NCI-H2196 treated with DMSO at 0.1 percent for 48 hours (cell line): ENCODE data around the gene KRT17.
"Not testable (repeated sequence)": the region's sequence is repeated elsewhere in the genome, so short reads cannot be mapped to it uniquely, and the experiment has no call there.

Experiments
- DNase-seq: peaks from one replicate; lab custom pipeline; 2025; ENCODE audit not compliant: unreplicated experiment; lab: John Stamatoyannopoulos, UW

KRT17 gene

DNA sequence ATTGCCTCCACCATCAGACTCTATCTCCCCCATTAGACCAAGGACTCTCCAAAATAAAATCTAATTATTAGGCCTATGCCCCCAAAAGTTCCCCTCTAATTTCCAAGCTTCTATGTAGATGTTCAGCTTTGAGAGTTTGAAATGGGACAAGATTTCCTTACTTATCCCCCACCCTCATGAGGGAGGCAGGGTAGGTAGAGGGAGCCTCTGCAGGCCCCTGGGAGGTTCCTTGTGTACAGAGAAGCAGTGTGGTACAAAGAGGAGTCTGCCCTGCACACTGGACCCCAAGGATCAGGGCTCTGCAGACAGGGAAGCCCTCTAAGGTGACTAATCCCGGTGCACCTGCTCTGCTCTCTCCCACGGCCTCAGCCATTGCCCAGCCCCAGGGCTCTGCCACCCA is 2.5 kb downstream of the KRT17 start:
- no peak for DNase-seq

DNA sequence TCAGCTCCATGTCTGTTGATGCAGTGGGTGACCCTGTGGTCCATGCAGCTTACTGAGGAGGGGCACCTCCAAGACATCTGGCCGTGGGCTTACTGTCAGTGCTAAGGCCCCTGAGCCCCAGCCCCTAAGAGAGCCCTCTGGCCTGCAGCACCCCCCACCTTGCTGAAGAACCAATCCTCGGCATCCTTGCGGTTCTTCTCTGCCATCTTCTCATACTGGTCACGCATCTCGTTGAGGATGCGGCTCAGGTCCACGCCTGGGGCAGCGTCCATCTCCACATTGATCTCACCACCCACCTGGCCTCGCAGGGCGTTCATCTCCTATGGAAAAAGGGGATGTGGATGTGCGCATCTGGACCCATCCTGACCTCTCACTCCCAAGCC is 2.9 kb downstream of the KRT17 start:
- not testable (repeated sequence) for DNase-seq

DNA sequence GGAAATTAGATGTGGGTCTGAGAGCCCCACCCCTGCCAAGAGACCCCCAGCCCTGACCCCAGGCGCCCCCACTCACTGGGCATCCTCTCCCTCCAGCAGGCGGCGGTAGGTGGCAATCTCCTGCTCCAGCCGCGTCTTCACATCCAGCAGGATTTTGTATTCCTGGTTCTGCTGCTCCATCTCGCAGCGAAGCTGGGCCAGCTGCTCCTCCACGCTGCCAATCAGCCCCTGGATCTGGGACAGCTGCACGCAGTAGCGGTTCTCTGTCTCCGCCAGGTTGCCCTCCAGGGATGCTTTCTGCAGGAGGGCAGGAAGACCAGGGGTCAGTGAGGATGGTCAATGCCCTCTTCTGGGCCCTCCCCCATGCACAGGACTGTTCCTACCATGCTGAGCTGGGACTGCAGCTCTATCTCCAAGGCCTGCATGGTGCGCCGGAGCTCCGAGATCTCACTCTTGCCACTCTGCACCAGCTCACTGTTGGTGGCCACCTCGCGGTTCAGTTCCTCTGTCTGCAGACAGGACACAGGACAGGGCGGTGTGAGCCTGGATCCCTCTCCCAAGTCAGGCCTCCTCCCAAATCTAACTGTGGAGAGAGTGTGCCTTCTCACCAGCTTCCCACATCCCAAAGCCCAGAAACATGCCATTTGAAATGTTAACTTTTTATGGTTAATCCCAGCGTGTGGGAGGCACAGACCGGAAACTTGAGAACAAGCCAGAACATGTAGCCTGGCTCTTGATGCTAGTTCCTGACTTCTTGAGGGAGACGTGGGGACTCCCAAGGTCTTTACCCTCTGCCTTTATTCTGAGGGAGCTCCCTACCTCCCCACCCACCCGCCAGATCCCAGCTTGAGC is 3.6 kb downstream of the KRT17 start:
- no peak for DNase-seq

DNA sequence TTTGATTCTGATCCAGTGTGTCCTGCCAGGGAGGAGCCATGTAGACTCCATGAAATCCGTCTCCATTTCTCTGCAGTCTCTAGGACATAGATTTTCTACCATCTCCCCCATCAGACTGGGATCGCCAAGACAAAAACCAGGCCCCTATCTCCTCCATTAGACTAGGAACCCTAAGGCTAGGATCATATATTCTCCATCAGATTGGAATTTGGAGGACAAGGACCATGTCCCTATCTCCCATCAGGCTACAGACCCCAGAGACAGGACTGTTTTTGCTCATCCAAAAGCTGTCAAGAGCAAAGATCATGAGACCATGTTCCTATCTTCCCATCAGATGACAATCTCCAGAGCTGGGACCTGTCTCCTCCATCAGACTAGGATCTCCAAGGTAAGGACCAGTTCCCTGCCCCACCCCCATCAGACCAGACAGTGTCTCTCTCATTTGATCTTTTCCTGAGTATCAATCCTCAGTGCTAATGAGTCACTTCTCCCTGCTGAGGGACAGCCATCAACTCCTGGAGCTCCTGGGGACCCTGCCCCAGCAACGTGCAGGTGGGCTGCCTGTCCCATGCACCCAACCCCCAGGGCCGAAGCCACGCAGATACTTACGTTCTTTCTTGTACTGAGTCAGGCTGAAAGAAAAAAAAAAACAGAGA is 4.3 kb downstream of the KRT17 start:
- DNase-seq, result not testable (repeated sequence)

DNA sequence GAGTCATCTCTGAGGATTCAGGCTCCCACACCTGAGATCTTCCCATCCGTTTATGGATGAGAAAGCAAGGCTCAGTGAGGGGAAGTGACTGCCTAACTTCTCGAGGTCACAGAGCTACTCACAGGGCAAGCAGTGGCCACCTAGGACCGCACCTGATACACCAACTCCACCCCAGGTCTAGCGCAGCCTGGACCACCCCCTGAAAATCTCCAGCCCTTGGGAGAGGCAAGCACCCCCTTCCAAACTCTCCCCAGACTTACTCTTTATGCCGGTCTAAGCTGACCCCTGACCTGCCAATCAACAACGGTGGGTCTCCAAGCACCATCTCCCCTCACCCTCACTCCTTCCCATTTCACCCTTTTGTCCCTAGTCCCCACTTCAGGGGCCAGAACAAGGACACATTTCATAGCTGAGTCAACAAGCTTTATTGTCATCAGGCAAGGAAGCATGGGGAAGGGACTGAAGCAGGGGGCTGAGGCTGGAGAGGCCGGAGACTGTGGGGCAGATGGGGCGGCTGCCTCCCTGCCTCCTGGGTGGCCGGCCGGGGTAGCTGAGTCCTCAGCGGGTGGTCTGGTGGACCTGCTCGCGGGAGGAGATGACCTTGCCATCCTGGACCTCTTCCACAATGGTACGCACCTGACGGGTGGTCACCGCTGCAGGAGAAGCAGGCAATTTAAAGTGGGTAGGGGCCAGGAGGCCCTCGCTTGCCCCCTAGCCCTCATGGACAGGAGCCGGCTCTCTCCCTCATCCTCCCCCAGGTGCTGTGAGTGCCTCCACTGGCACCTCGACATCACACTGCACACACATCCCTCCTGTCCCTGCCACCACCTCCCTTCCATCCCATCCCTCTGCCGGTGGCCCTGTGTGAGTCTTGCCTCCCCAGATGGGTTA is 5.1 kb downstream of the KRT17 start:
- DNase-seq, result no peak

DNA sequence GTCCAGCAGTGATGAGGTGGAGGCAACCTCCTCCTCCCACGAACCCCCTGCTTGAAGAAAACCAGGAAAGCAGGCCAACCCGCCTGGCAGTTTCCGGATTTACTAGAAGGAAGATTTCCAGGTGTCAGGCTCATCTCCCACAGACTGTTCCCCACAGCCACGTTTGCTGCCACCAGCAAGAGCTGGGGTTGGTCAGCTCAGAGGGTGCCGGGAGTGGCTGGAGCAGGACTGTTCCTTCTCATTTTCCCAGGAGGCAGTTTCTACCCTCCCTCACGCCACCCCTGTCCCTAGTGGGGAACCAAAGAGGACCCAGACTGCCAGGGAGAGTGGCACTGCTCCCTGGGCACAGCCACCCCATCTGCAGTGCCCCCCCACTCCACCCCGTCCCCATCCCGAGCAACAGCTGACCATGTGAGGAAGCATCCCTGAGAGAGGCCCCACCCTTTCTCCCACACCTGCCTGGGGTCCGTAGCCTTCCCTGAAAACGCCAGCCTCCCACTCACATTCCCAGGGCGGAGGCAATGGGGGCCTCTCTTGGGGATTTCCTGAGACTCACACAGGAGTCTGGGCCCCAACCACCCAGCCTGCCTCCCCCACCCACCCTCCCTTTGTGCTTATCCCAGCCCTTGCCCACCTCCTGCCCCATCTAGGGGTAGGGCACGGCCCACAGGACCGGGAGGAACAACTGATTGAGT is 5.9 kb downstream of the KRT17 start:
- DNase-seq, result no peak

DNA sequence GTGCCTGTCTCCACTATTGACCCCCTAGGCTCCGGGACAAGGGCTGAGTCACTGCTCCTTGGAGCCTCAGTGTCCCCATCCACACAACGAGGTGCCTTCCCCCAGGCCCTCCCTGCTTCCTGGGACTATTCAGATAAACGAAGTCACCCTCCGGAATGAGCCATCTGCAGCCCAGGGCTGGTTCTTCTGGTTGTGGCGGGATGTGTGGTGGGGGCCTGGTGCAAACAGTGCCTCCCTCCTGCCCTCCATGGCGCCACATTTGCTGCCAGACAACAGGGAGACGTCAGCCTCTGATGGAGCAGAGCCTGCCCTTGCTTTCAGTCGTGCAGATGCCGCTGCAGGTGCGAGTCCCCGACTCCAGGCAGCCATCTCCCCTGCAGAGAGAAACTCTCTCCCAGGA is 6.7 kb downstream of the KRT17 start:
- no peak for DNase-seq

DNA sequence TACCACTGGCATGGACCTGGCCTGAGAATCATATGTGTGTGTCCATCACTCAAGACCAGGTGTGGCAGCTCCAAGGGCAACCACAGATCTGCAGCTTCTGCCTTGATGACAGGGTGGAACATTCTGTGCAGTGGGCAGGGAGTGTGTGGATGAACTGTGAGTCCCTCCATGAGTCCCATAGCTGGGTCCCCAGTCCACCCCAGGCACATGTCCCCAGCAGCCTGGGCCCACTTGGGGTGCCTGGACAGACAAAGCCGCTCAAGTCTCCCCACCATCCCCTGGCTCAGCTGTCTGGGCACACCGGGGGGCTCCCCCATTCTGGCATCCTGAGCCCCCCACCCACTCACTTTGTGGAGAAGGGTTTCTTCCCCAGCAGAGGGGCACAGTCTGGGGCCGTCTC is 7.2 kb downstream of the KRT17 start:
- DNase-seq, result no peak

DNA sequence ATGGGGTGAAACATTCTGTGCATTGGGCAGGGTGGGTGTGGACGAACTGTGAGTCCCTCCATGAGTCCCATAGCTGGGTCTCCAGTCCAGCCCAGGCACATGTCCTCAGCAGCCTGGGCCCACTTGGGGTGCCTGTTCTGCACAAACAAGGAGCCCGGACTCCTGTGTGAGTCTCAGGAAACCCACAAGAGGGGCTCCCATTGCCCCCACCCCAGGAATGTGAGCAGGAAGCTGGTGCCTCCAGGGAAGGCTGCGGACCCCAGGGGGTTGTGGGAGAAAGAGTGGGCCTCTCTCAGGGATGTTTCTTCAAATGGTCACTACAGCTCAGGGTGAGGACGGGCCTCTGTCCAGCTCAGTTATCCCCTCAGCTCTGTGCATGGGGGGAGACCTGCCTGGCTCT is 7.9 kb downstream of the KRT17 start:
- not testable (repeated sequence) for DNase-seq

DNA sequence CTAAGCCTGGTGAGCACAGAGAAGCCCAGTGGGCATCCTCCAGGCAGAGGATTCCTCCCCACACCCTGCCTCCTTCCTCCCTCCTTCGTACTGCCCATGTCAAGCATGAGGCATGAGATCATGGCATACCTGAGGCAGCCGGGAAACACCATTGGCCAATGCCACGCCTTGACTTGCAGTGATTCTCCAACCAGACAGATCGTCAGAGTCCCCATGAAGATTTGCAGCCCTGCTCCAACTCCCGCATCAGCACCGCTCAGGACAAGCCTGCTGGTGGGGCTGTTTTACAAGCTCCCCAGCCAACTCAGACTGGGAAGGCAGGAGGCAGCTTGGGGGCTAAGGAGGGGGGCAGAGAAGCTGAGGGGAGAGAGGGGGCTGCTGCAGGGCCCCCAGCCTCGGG is 8.9 kb downstream of the KRT17 start:
- DNase-seq, result peak; percentile 24

DNA sequence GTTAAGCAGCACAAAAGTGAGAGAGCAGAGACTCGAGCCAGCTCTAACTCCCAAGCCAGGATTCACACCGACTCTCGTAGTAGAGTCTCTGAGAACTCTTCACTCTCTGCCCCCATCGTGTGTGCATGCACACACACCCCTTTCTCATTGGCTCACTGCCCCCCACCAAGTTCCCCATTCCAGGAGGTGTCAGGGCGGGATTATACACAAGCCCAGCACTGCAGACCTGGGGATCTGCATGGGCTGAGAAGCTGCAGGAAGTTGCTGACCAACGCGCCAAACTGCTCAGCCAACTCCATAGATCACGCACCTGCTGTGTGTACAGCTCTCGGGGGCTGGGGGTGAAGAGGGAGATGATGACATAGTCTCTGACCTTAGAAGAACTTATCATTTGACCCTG is 9.6 kb downstream of the KRT17 start:
- DNase-seq, result not testable (repeated sequence)

DNA sequence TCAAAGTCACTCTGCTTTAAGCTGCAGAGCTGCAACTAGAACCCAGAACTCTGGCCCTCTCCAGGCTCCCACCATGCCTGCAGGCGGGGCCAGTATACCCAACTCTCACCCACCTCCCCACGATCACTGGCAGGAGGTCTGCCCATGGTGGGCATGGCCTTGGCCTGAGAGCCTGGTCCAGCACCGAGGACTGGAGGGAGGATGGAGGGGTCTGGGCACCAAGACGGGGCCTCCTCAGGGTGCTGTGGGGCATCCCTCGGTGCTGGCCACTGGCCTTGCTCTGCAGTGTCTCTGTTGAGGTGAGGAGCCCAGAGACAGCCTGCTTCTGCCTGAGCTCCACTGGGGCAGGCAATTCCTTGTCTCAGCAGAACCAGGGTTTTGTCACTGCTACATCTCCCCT is 10.3 kb downstream of the KRT17 start:
- DNase-seq, result no peak

DNA sequence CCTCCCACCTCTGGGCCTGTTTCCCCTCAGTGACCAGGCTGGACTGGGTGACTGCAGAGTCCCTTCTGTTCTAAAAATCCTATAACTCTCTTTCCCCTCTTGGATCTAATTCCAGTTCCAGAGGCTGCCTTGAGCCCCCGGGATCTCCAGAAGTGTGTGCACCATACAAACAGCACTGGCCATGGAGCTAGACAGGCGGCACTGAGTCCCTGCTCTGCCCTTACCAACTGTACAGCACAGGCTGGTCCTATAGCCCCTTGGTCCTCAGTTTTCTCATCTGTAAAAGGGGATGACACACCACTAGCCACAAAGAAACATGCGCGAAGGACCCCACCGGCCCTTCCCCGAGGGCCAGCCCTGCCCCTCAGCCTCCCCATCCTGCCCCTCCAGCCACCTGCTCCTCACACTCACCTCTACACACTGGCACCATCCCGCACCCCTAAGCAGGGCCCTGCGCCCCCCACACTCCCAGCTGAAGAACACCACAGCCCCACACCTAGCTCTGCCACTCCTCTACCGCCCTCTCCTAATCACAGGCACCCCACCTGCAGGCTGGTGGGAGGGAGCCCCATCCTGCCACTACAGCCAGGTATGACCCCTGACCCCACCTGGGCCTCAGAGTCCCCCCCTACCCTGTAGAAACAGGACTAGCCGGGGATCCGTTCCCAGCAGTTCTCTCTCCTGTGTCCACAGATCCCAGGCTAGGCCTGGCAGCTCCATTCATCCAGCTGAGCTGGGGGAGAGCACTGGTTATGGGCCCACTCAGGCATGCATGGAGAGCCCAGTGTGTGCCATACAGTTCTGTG is 10.9 kb downstream of the KRT17 start:
- DNase-seq, result no peak

DNA sequence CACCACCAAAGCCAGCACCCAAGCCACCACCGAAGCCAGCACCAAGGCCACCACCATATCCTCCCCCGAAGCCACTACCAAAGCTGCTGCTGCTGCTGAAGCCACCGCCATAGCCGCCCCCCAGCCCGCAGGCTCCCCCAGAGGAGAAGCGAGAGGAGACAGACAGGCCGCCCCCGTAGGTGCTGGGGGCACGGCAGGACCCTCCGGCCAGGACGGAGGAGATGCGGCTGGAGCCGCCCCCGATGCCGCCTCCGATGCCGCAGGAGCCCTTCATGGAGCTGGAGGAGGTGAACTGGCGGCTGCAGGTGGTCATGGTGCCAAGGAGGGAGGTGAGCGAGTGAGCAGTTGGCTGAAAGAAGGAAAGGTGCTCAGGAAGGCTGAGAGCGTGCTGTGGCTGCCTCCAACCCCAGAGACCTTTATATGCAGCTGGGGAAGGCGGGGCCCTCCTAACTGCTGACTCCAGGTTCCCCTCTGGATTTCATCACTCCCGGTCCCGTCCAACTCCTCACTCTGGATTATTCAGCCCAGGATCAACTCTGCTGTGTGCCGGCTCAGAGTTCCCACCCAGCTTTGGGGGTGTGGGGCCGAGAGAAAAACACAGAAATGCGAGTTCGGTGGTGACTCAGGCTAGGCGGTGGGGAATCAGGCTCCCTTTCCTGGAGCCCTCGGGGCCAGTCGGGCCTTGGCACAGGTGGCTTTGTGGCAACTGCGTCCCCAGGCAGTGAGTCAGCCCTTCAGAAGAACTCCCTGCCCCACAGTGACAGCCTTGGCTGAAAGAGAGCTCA is 11.8 kb downstream of the KRT17 start, which contains the start of gene KRT16:
TSS of gene KRT16 (minus strand) at position 392 of the 785 bp plus-strand sequence. CDS start at position 313, 79 bp downstream.
- DNase-seq, result not testable (repeated sequence)

DNA sequence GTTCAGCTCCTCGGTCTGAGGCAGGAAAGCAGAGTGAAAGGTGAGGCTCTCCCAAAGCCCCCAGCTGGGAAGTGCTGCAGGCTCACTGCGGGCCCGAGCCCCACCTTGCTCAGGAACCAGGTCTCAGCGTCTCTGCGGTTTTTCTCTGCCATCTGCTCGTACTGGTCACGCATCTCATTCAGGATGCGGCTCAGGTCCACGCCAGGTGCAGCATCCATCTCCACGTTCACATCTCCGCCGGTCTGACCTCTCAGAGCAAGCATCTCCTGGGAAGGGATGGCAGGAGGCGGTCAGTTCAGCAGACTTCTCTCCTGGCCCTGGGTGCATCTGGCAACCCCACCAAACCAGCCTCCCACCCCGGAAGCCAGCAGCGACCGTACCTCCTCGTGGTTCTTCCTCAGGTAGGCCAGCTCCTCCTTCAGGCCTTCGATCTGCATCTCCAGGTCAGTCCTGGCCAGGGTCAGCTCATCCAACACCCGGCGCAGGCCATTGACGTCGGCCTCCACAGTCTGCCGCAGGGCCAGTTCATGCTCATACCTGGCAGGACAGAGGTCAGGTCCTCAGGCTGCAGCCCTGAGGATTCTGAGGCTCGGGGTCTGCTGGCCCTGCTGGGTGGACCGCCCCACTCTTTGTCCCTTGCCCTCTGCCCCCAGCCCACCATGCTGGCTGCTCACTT is 13.3 kb downstream of the KRT17 start:
- DNase-seq, result no peak

DNA sequence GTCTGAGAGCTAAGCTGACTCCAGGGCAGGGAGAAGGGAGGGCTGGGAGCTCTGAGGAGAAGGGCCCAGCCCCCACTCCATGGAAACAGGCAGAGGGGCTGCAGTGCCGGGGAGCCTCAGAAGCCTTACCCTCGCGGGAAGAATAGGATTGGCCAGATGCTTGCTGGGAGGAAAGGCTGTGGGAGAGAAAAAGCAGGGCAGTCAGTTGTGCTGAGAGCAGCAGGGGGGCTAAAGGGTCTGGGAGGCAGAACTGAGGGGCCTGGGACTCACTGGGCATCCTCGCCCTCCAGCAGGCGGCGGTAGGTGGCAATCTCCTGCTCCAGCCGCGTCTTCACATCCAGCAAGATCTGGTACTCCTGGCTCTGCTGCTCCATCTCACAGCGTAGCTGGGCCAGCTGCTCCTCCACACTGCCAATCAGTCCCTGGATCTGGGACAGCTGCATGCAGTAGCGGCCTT is 14.3 kb downstream of the KRT17 start:
- DNase-seq, result not testable (repeated sequence)

DNA sequence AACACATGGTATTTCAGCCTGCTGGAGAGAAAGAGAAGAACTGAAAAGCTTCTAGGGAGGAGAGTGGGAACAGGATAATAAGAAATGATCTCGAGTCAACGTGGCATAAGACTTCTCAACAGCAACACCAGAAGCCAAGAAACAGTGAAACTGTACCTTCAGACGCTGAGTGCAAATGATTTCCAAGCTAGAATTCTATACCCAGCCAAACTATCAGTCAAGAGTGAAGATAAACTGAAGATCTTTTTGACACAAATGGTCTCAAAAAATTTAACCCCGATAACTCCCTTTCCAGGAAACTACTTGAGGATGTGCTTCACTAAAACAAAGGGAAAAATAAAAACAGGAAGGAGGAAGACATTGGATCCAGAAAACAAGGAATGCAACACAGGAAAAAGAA is 17.4 kb downstream of the KRT17 start:
- DNase-seq, result not testable (repeated sequence)

DNA sequence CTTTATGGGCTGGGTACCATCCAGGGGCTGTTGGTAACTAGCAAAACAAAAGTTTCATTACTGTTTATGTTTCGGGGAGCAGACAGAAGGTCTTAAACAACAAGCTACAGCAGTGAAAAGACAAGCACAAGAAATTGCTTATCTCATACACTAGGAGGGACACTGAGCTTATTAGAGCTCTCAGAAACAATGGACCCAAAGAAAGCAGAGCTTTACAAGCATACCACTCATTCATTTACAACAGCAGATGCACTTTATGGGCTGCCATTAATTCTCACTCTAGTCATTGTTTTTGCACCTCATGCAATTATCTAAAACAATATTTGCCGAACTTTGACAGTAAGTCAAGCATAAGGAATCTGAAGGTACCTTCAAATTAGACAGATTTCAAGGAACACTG is 21.9 kb downstream of the KRT17 start:
- no peak for DNase-seq

DNA sequence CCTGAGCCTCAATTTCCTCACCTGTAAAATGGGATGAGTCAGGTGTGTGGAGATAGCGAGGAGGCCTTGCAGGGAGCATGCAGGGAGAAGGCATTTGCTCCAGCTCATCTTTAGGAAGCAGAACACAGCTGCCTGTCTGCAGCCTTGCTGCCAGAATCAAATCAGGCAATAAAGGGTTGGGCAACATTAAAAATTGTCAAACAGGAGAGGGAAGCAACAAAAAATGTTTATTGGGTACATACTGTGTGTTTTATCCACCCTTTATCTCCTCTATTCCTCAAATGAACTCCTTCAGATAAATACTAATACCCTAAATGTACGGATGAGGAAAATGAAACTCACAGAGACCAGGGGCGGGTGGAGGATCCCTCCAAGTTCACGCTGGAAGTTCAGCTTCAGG is 24.1 kb downstream of the KRT17 start:
- no peak for DNase-seq
